ENCODE data around the gene USP38. TPM values are rescaled to one million over a fixed set of nuclear protein-coding genes. Genes with fewer than 3 reads are reported as not detected.

The USP38 gene
- total and polyA plus RNA-seq, 2 donors (not counting 3 experiments of a cell fraction or from before 2014, with no cell fraction given): 7.5 to 17.0 TPM

- Histone ChIP-seq H3K9me3 (replicated peaks; ENCODE audit: control insufficient read depth, insufficient read depth, low read length) (no peaks in the 10 kb centered on the region), H3K4me3 (replicated peaks in 1 of 3; ENCODE audit: insufficient read depth in 1 of 3, low read depth in 1 of 3, low read length in 3 of 3) (no peak overlapping the region)
- CTCF ChIA-PET: no interaction called here
Observed at GRCh38 chr4:143140696-143141095, 44.0 kb upstream of the USP38 start.

More at GRCh38 chr4:143140696-143141095, 44.0 kb upstream of the USP38 start:
- no peaks in the 10 kb centered on the region for H3K9me1 ChIP-seq (replicated peaks; ENCODE audit: control insufficient read depth, extremely low read depth, insufficient read depth, low read length)
- no peaks in the 10 kb centered on the region for H3K27me3 ChIP-seq (ENCODE audit: control insufficient read depth in 2 of 2, insufficient read depth in 2 of 2, low read length in 2 of 2)
- dilution Hi-C loops (cut with MboI; ENCODE audit: extremely low pct_ligation_motif_present, low sequenced_read_pairs) (no loop called here), intact Hi-C loops (cut with micrococcal nuclease) (no loop called here)
- H2AFZ ChIP-seq (ENCODE audit: low read depth, low read length): no peak overlapping the region
- no peaks in the 10 kb centered on the region for H3K79me2 ChIP-seq (ENCODE audit: control insufficient read depth, insufficient read depth, low read length)
- H3K4me1 ChIP-seq (ENCODE audit: control insufficient read depth, extremely low read depth, insufficient read depth, low read length): no peaks in the 10 kb centered on the region
- no peak overlapping the region for H3K4me2 ChIP-seq (ENCODE audit: insufficient read depth, low read length)
- no peak overlapping the region for H3K9ac ChIP-seq (replicated peaks; ENCODE audit: extremely low read depth, insufficient read depth, low read length)
- no TSS peak for BruUV-seq (replicated peaks)
- H4K20me1 ChIP-seq (replicated peaks; ENCODE audit: control insufficient read depth, extremely low read depth, insufficient read depth, low read length): no peaks in the 10 kb centered on the region
- DNase-seq (ENCODE audit: low read depth, low spot score) (no peak), FAIRE-seq (no peak)
- no peak for TF ChIP-seq EZH2 (IDR thresholded peaks at IDR 0.05; ENCODE audit: borderline replicate concordance, low read depth, low read length, severe bottlenecking)
- no peak for TF ChIP-seq CTCF (IDR thresholded peaks at IDR 0.05; ENCODE audit: extremely low read depth in 1 of 2, insufficient read depth in 1 of 2, low read depth in 1 of 2, low read length in 2 of 2)
- no peak for TF ChIP-seq POLR2AphosphoS5 (IDR thresholded peaks at IDR 0.05; ENCODE audit: insufficient read depth, low read depth, low read length)
- TF ChIP-seq, protein P1, sequence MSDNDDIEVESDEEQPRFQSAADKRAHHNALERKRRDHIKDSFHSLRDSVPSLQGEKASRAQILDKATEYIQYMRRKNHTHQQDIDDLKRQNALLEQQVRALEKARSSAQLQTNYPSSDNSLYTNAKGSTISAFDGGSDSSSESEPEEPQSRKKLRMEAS (IDR thresholded peaks at IDR 0.05; ENCODE audit: insufficient read depth, insufficient read length): no peak
- no peak for TF ChIP-seq POLR2A (IDR thresholded peaks at IDR 0.05; ENCODE audit: low read depth, low read length)
- TF ChIP-seq MYC (IDR thresholded peaks at IDR 0.05; ENCODE audit: low read depth, low read length): no peak
- TF ChIP-seq GATA2 (IDR thresholded peaks at IDR 0.05; ENCODE audit: insufficient read depth, insufficient read length, low read depth, low read length): no peak
- no peaks in the 10 kb centered on the region for H3K36me3 ChIP-seq (ENCODE audit: control insufficient read depth in 2 of 2, extremely low read depth in 1 of 2, insufficient read depth in 2 of 2, low read length in 2 of 2)
- POLR2A ChIA-PET: no interaction called here
- no peak overlapping the region for H3K27ac ChIP-seq (ENCODE audit: insufficient read depth, low read depth, low read length)
